GM19468 (cell line): ENCODE data around the gene RNF138.
"Not testable (repeated sequence)": the region's sequence is repeated elsewhere in the genome, so short reads cannot be mapped to it uniquely, and the experiment has no call there.

Experiments used
- ATAC-seq: cut with Tn5 transposase; IDR thresholded peaks from one replicate; pipeline ENCODE4 v1.9.1; 2021; ENCODE audit warnings: mild to moderate bottlenecking, moderate library complexity, moderate number of reproducible peaks; ENCODE audit not compliant: unreplicated experiment; ENCODE audit errors: extremely low read depth

The RNF138 gene

GRCh38 chr18:32095192-32095899 lies 3.7 kb downstream of the RNF138 start:
- no peak for ATAC-seq

- ATAC-seq, result no peak
These were observed 4.2 kb downstream of the RNF138 start for GRCh38 chr18:32095900-32096229.

- no peak for ATAC-seq
These were observed 5.3 kb downstream of the RNF138 start for GRCh38 chr18:32096946-32097345.

- no peak for ATAC-seq
These were observed 12.8 kb downstream of the RNF138 start for GRCh38 chr18:32104516-32104915.

- ATAC-seq, result no peak
These were observed 18.3 kb downstream of the RNF138 start for GRCh38 chr18:32110005-32110404.

GRCh38 chr18:32111706-32112105 lies 20.0 kb downstream of the RNF138 start:
- no peak for ATAC-seq

GRCh38 chr18:32112826-32113225 lies 21.2 kb downstream of the RNF138 start:
- no peak for ATAC-seq

- no peak for ATAC-seq
These were observed 22.7 kb downstream of the RNF138 start for GRCh38 chr18:32114293-32114942.

- no peak for ATAC-seq
These were observed 30.4 kb downstream of the RNF138 start for GRCh38 chr18:32122039-32122438.

GRCh38 chr18:32126538-32126937 lies 34.9 kb downstream of the RNF138 start:
- no peak for ATAC-seq

GRCh38 chr18:32135625-32136024 lies 44.0 kb downstream of the RNF138 start:
- no peak for ATAC-seq

GRCh38 chr18:32138332-32138982 lies 46.8 kb downstream of the RNF138 start:
- ATAC-seq, result no peak

GRCh38 chr18:32139835-32140283 lies 48.2 kb downstream of the RNF138 start:
- no peak for ATAC-seq

- no peak for ATAC-seq
These were observed 56.7 kb downstream of the RNF138 start for GRCh38 chr18:32148185-32148870.

- ATAC-seq, result peak; percentile 53
These were observed 61.2 kb downstream of the RNF138 start for GRCh38 chr18:32152705-32153448.

- ATAC-seq, result no peak
These were observed 65.2 kb downstream of the RNF138 start for GRCh38 chr18:32156855-32157254.

GRCh38 chr18:32157580-32157979 lies 65.9 kb downstream of the RNF138 start:
- no peak for ATAC-seq

GRCh38 chr18:32158108-32158624 lies 66.5 kb downstream of the RNF138 start:
- ATAC-seq, result peak; percentile 86

- ATAC-seq, result not testable (repeated sequence)
These were observed 67.0 kb downstream of the RNF138 start for GRCh38 chr18:32158631-32159030.

- no peak for ATAC-seq
These were observed 68.9 kb downstream of the RNF138 start for GRCh38 chr18:32160547-32160946.
